IPS-18c (cell line): ENCODE measurements around the gene STK25.
A peak's percentile ranks its signal among the peaks of the same experiment; 100 is the strongest.
"Not testable (repeated sequence)": the region's sequence is repeated elsewhere in the genome, so short reads cannot be mapped to it uniquely, and the experiment has no call there.

ENCODE experiments used
- H3K4me3 ChIP-seq: 2 replicates; pipeline ENCODE4 v1.7.0; 2013; ENCODE audit warnings: low read depth, mild to moderate bottlenecking, low read length, moderate library complexity; ENCODE audit not compliant: insufficient read depth
- H3K9me3 ChIP-seq: one replicate; pipeline ENCODE4 v1.6.1; 2013; ENCODE audit warnings: mild to moderate bottlenecking, low read length, moderate library complexity; ENCODE audit not compliant: control insufficient read depth, insufficient read depth

STK25 gene

DNA sequence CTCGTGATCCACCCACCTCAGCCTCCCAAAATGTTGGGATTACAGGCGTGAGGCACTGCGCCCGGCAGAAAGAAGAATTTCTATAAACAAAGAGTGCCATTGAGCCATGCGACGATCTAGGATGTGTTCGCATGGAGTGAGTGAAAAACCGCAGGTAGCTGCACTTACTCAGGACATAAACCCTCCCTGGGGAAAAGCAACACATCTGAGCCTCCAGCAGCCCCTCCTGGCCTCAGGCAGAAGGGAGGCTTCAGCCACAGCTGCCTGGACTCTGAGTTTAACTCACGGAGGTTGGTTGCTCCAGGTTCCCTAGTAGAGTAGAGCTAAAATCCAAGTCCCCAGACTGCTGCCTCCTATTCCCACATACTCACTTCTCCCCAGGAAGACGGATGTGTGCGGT, 11.3 kb upstream of the STK25 start:
- Histone ChIP-seq H3K4me3 (no peak overlapping the region), H3K9me3 (no peaks in the 10 kb centered on the region)

DNA sequence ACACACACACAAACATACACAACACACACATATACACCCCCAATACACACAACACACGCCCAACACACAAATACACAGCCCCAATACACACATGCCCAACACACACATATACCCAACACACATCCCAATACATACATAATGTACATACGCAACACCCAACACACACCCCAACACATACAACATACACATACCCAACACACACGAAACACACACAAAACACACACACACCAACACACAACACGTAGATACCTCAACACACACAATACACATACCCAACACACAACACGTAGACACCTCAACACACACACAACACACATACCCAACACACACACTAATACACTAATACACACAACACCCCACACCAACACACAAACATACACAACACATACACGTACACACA, 8.9 kb upstream of the STK25 start:
- no peak overlapping the region for H3K4me3 ChIP-seq
- no peaks in the 10 kb centered on the region for H3K9me3 ChIP-seq

DNA sequence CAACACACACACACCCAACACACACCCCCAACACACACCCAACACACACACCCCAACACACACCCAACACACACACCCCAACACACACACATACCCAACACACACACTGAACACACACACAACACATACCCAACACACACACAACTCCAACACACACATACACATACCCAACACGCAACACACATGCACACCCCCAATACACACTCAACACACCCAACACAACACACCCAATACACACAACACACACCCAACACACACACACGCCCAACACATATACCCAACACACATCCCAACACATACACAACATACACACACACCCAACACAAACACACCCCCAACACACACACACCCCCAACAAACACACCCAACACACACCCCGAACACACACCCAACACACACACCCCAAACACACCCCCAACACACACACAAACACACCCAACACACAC, 8.2 kb upstream of the STK25 start:
- Histone ChIP-seq H3K4me3 (no peak overlapping the region), H3K9me3 (no peaks in the 10 kb centered on the region)

DNA sequence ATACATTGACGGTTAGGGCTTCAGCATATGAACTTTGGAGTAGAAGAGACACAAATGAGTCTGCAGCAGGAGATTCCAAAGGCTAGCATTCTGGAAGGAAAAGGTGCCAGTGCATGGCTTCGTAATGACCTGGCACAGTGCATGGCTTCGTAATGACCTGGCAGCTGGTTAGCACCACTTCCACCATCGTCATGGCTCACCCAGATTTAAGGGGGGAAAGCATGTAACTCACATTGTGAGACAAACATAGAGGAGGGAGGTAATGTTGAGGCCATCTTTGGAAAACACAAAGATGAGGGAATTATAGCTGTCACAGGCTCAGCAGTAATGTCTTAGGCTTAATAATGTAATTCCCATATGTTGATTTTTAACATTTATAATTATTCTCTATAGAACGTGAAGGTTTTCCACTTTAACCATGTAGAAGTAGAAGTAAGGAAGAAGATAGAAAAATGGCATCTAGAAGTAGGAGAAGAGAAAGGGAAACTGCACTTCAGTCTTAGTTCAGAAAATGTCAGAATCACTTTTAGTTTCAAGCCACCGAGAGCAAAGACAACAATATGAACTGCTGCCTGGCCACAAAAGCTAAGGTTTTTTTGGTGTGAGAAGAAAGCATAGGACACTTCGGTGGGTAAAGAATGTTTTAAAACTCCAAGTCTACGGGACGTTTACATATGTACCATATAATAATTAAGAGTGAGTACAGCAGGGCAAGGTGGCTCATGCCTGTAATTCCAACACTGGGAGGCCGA, 6.8 kb upstream of the STK25 start:
- no peaks in the 10 kb centered on the region for H3K9me3 ChIP-seq
- H3K4me3 ChIP-seq: no peak overlapping the region

DNA sequence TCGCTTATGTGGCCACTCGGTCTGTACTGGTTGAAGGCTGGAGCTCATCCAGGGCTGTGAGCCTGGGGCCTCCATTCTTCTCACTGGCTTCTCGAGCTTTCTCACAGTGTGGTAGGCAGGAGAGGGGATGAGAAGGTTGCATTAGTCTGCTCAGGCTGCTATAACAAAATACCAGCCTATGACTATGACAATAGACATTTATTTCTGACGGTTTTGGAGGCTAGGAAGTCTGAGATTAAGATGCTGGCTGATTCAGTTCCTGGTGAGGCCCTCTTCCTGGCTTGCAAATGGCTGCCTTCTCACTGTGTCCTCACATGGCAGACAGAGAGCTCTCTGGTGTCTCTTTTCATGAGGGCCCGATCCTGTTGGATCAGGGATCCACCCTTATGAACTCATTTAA, 6.2 kb upstream of the STK25 start:
- H3K4me3 ChIP-seq: no peak overlapping the region
- H3K9me3 ChIP-seq: no peaks in the 10 kb centered on the region

DNA sequence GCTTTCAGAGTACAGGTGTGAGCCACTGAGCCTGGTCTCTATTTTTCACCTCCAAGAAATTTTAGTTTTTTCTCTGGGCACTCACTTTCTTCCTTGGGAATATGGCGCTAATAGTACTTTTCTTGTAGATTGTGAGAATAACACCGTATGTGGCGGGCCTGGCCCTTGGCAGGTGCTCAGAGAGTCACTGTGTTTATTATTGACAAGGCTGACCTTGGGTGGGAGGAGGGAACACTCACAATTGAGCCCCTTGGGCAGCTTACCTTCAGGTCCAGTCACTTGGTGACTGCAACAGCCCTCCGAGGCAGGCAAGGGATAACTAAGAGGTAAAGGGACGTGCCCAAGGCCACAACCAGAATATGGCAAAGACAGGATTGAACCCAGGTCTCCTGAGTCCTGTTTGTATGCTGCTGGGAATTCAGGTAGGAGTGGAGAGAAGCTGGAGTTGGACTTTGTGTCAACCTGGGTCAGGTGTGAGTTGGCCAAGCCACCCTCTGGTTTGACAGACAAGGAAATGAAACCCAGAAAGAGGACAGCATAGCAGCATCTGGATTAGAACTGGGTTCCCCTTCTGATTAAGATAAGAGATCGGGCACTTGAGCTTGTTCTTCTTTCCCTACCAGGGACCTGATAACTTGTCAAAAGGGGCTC, 2.8 kb upstream of the STK25 start:
- no peak overlapping the region for H3K4me3 ChIP-seq

DNA sequence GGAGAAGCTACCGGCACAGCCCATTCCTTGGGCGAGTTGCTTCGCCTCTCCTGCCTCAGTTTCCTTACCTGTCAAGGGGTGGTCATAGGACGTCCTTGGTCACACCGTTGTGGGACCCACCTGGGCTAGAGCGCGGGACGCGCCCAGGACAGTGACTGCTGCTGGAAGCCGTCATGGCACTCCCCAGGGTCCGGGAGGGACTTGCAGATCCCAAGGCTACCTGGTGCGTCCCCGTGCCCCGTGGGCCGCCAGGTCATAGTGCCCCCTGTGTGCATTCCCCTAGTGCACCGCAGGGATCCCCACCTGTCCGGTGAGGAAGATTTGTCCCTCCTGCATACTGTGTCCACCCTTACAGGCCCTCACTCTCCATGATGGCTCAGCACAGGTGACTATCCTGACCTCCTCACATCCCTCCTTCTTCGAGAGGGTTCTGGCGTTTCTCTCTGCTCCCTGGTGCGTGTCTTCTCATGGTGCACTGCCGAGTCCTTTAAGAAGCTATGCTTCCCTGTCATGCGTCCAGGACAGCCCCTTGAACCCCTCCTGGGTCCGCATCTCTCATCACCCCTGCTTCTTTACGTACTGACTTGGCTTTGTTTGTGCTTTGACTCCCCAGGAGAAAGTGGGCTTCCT, 886 bp upstream of the STK25 start:
- no peaks in the 10 kb centered on the region for H3K9me3 ChIP-seq
- peak overlapping the region; percentile 68 for H3K4me3 ChIP-seq

More for the DNA sequence above, 2.8 kb upstream of the STK25 start:
- no peaks in the 10 kb centered on the region for H3K9me3 ChIP-seq

DNA sequence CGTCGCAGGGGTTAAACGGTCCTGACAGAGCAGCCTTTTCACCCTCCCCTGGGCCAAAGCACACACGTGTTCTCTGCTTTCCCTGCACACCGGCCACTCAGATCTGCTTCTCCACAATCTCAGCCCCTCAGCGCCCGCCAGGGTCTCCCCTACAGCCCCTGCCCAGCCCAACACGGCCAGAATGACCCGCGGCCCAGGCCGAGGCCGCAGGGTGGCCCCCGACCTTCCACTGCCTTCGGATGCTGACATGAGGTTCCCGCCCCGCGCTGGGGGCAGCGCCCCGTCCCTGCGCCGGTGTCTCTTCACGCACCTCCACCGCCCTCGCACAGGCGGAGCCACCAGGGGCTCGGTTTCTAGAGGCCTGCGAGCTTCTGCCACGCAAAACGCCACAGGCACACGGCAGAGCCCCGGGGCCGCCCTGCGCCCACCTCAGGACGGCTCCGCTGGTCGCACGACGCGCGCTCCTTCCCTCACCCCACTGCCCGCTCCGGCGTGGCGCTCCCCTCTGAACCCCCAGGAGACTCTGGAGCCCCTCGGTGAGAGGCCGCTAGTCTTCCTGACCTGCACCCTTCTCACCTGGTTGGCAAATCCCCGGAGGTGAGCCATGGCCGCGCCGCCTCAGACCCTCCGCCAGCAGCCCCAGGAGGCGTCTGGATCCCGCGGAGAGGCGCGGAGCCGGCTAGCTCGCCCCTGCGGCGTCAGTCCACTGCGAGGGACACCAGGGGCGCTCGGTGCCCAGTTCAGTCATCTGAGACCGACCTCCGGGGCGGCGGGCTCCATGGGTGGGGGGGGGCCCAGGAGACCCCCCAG, 749 bp downstream of the STK25 start:
- Histone ChIP-seq H3K4me3 (peak overlapping the region; percentile 84), H3K9me3 (no peaks in the 10 kb centered on the region)

DNA sequence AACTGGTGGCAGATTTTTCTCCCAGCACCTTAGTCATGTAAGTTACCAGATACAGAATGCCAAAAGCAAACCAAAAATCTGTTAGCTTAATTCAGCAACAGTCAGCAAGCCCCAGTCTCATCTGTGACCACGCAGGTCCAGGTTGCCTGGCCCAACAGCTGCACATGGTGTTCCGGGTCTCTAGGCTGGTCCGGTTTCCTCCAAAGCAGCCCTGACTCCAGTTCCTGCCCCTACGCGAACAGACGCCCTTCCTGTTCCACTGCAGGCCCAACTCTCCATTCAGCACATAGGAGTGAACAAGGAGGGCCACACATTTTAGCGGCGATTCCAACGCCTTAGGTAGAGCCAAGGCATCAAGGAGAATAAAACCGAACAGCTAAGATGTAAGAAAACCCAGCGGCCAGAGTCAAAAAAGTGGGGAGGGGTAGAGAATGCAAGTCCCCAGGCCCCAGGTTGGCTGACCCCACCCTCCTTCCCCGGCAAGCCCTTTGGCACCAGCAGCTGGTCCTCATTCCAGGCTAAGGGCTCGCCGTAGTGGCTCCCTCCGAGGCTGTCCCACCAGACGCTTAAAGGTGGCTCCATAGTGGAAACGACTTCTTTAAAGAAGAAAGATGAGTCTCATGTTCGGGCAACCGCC, 1.5 kb downstream of the STK25 start:
- peak overlapping the region; percentile 84 for H3K4me3 ChIP-seq
- no peaks in the 10 kb centered on the region for H3K9me3 ChIP-seq

DNA sequence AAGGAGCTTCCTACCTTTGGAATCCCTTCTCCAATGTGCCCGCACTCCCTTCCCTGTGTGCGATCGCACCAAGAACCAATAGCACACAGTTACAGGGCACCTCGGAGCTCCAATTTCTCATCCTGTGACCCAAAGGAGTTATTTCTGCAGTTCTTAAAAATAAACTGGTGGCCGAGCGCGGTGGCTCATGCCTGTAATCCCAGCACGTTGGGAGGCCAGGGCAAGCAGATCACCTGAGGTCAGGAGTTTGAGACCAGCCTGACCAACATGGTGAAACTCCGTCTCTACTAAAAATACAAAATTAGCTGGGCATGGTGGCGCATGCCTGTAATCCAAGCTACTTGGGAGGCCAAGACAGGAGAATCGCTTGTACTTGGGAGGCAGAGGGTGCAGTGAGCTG, 2.1 kb downstream of the STK25 start:
- not testable (repeated sequence) for H3K9me3 ChIP-seq
- peak overlapping the region; percentile 15; the same call in 1 of the 2 replicates for H3K4me3 ChIP-seq

DNA sequence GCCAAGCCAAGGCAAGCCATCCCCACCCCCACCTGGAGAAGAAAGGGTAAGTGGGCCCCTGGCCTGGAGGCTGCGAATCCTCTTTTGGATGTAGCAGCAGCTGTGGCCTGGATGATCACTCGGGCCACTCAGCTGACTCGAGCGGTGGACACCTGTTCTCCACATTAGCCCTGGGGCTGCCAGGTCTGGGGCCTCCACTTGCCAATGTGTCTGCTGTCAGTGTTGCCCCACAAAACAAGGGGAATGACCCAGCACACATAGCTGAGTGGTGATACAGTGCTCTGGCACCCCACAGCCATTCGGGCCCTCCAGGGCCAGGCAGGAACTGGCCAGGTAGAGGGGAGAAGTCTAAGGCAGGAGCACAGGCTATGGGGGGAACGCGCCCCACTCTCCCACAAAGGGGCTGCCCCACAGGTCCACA, 2.6 kb downstream of the STK25 start:
- Histone ChIP-seq H3K4me3 (peak overlapping the region; percentile 15; the same call in 1 of the 2 replicates), H3K9me3 (no peaks in the 10 kb centered on the region)

DNA sequence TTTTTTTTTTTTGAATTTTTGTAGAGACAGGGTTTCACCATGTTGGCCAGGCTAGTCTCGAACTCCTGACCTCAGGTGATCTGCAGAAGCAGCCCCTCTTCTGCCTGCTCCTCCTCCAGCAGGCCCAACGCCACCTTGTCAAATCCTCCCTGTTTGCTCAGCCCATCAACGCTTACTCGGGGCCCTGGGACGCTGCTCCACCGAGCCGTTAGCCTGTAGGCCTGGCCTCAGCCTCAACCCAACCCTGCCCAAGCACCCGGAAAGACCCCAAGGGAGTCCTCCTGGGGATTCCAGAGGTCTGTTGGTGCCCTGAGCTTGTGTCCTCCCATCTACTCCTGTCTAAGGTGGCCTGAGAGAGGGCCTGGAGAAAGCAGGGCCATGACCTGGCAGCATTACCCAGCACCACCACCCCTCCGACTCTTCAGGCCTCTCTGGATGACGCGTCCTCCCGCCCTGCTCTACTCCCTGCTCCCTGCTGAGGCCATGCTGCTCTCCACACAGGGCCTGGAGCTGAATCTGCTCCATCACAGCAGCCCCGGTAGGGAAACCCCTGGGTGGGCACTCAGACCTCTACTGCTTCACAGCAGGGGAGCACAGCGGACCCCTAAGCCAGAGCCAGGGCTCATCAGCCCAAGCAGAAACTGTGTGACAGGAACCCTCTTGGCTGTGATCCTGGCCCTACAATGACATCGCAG, 3.2 kb downstream of the STK25 start:
- Histone ChIP-seq H3K9me3 (no peaks in the 10 kb centered on the region), H3K4me3 (no peak overlapping the region)

DNA sequence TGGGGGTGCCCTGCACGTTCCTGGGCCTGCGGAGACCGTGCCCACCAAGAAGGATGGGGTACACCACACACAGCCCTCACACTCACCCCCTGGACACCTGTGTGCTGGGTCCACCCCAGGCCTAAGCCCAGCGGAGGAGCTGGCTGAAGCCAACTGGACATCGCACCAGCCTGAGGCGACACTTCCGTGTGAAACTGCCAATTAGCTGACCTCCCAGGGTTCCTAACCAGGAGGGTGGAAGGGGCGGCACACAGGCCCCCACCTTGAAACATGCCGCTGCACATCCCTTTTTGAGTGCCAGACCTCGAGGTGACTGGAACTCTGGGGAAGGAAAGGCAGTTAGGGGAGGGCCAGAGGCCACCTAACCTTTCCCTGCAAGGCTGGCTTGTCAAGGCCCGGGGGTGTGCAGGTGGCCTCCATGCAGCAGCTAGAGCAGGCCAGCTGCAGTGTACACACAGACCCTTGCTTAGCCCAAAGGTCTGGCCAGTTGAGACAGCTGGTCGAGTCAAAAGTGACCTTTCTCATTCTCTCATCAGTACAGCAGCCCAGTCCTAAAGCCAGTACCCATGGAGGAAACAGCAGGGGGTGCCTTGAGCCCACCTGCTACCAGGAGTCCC, 4.5 kb downstream of the STK25 start:
- Histone ChIP-seq H3K9me3 (no peaks in the 10 kb centered on the region), H3K4me3 (no peak overlapping the region)

DNA sequence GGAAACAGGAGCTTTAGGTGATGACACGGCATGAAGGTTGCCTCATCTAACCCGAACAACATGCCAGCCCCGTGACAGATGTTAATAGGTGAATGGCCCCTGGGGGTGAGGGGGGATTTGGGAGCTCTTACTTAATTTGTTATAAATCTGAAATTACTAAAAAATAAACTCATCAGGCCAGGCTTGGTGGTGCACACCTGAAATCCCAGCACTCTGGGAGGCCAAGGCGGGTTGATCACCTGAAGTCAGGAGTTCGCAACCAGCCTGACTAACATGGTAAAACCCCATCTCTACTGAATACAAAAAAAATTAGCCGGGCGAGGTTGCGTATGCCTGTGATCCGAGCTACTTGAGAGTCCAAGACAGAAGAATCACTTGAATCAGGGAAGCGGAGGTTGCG, 6.1 kb downstream of the STK25 start:
- H3K4me3 ChIP-seq: no peak overlapping the region
- H3K9me3 ChIP-seq: no peaks in the 10 kb centered on the region

DNA sequence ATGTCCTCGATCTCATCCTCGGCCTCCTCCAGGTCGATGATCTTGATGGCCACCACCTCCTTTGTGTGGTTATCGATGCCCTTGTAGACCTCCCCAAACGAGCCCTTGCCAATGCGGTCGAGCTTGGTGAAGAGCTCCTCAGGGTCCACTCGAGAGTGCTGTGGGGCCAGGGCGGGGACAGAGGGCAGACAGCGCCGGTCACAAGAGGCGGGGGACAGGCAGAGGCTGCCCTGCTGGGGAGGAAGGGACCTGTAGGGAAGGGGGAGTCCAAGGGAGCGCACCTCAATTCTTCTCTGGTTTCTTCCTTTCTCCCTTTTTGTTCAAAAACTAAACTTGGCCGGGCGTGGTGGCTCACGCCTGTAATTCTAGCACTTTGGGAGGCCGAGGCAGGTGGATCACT, 6.8 kb downstream of the STK25 start:
- Histone ChIP-seq H3K4me3 (no peak overlapping the region), H3K9me3 (no peaks in the 10 kb centered on the region)

DNA sequence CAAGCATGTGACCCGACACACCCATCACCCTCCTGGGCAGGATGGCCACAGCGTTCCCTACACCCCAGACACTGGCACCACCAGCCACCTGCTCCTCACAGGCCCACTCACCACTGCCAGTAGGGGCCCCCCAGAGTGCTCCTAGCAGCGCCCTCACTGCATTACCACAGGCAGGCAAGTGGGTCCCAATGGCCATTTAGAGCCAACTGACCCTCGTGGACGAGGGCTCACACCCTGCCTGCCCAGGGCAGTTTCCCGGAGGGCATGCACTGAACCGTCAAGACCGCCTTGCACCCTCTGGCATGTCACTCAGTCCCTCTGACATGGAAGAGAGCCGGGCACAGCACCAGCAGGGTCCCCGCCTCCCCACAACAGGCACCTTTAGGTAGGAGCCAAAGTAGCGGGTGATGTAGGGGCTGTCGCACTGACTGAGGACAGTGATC, 7.3 kb downstream of the STK25 start:
- H3K9me3 ChIP-seq: no peaks in the 10 kb centered on the region

More for the DNA sequence above, 7.3 kb downstream of the STK25 start:
- no peak overlapping the region for H3K4me3 ChIP-seq
